ENCODE data around the gene SLC39A6. TPM values are rescaled to one million over a fixed set of nuclear protein-coding genes. Genes with fewer than 3 reads are reported as not detected.
"Not testable (repeated sequence)": the region's sequence is repeated elsewhere in the genome, so short reads cannot be mapped to it uniquely, and the experiment has no call there.

The SLC39A6 gene, protein sequence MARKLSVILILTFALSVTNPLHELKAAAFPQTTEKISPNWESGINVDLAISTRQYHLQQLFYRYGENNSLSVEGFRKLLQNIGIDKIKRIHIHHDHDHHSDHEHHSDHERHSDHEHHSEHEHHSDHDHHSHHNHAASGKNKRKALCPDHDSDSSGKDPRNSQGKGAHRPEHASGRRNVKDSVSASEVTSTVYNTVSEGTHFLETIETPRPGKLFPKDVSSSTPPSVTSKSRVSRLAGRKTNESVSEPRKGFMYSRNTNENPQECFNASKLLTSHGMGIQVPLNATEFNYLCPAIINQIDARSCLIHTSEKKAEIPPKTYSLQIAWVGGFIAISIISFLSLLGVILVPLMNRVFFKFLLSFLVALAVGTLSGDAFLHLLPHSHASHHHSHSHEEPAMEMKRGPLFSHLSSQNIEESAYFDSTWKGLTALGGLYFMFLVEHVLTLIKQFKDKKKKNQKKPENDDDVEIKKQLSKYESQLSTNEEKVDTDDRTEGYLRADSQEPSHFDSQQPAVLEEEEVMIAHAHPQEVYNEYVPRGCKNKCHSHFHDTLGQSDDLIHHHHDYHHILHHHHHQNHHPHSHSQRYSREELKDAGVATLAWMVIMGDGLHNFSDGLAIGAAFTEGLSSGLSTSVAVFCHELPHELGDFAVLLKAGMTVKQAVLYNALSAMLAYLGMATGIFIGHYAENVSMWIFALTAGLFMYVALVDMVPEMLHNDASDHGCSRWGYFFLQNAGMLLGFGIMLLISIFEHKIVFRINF
- 26.8 TPM for polyA plus RNA-seq (2012; ENCODE audit: missing spikeins)

DNA sequence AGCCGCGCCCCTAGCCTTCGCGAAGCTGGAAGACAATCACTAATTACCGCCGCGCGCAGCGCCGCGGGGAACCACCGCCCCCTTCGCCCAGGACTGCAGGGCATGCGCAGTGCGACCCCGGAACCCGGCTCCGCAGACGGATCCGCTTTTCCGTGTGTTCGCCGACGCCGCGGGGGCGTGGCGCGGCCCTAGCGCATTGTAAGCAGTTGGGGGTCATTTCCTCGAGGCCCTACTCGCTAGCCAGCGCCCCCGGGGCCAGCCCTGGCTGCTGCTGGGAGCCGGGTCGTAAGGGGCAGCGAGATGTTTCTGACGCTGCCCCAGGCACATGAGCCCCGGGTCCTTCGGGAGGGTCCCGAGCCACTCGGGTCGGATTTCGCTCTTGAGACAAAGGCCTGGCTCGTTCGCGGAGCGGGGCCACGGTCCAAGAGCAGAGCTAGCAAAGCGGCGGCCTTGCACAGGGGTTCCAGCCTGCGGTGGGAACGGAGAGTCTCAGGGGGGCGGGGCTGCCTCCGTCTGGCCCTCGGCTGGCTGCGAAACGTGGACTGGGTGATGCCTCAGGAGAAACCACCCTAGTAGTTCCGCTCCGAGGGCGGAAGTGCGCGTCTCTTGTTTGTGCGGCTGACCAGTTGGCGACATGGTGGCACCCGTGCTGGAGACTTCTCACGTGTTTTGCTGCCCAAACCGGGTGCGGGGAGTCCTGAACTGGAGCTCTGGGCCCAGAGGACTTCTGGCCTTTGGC lies at the start of gene SLC39A6, which contains the start of gene ELP2:
TSS of gene SLC39A6 (minus strand) at position 41 of the 739 bp plus-strand sequence. CDS start 2,333 bp downstream, outside the sequence.
TSS of gene ELP2 (plus strand) at position 600 of the 739 bp plus-strand sequence. CDS start at position 635, 35 bp downstream.
- DNase-seq (ENCODE audit: insufficient read length) (peak; percentile 84), FAIRE-seq (peak; percentile 92)
- TF ChIP-seq POLR2AphosphoS5 (IDR thresholded peaks at IDR 0.05; ENCODE audit: low read depth, low read length) (peak; percentile 82), TAF1 (IDR thresholded peaks at IDR 0.05; ENCODE audit: borderline replicate concordance, low read depth, low read length) (peak; percentile 57), POLR2A (IDR thresholded peaks at IDR 0.05; ENCODE audit: low read depth, low read length) (peak; percentile 79)

DNA sequence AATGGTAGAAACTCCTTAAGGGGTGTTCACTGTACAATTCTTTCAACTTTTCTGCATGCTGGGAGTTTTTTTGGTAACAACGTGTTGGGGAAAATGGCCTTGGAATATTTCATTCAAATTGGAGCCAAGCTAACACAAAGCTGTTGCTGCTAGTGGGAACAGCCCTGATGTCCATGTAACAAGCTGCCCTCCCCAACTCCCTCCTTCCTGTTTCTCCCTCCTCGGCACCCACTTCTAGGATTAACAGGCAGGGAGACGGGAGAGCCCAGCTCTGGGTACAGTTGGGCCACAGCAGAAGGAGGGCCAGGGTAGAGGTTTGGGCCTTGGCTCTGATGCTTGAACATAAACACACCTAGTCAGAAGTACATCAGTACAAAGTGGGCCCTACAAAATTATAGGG lies 48.8 kb upstream of the SLC39A6 start:
- TF ChIP-seq POLR2AphosphoS5 (IDR thresholded peaks at IDR 0.05; ENCODE audit: low read depth, low read length) (no peak), POLR2A (IDR thresholded peaks at IDR 0.05; ENCODE audit: low read depth, low read length) (no peak), TAF1 (IDR thresholded peaks at IDR 0.05; ENCODE audit: borderline replicate concordance, low read depth, low read length) (no peak)
- FAIRE-seq (no peak), DNase-seq (ENCODE audit: insufficient read length) (no peak)

DNA sequence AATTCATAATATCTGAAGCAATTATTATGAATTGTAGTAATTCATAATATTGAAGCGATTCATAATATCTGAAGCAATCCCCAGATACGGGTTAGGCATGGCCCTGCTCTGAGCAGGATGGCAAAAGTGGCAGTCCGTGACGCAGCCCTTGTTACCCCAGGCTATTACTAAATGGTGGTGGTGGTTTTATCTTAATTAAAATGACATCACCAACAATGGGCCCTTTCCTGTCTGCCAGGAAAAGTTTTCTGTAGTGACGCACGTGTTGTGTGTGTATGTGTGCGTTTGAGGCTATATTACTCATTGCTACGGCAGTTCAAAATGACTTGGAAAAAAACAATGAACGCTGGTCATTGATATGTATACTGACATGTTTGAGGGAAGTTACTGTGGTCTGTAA lies 47.6 kb upstream of the SLC39A6 start:
- TF ChIP-seq TAF1 (IDR thresholded peaks at IDR 0.05; ENCODE audit: borderline replicate concordance, low read depth, low read length): no peak
- no peak for TF ChIP-seq POLR2AphosphoS5 (IDR thresholded peaks at IDR 0.05; ENCODE audit: low read depth, low read length)
- no peak for TF ChIP-seq POLR2A (IDR thresholded peaks at IDR 0.05; ENCODE audit: low read depth, low read length)
- FAIRE-seq (no peak), DNase-seq (ENCODE audit: insufficient read length) (no peak)

DNA sequence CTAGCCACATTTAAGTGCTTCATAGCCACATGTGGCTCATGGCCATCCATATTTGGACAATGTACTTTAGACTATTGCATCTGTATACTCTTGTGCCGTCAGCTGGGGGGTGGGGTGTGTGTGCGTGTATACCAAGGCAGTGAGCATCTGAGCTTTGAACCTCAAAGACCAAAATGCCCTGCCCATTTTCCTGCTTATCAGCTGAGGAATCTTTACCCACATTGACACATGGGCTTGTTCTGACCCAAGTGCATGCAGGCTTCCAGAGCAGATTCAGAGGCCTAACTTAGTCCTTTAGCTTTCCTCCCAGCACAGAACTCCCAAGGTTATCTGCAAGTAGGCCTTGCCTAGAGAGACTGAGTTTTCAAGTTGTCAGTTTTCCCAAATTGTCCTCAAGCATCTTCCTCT lies 47.0 kb upstream of the SLC39A6 start:
- DNase-seq (ENCODE audit: insufficient read length) (no peak), FAIRE-seq (no peak)
- TF ChIP-seq POLR2AphosphoS5 (IDR thresholded peaks at IDR 0.05; ENCODE audit: low read depth, low read length): no peak
- TF ChIP-seq TAF1 (IDR thresholded peaks at IDR 0.05; ENCODE audit: borderline replicate concordance, low read depth, low read length): no peak
- no peak for TF ChIP-seq POLR2A (IDR thresholded peaks at IDR 0.05; ENCODE audit: low read depth, low read length)

DNA sequence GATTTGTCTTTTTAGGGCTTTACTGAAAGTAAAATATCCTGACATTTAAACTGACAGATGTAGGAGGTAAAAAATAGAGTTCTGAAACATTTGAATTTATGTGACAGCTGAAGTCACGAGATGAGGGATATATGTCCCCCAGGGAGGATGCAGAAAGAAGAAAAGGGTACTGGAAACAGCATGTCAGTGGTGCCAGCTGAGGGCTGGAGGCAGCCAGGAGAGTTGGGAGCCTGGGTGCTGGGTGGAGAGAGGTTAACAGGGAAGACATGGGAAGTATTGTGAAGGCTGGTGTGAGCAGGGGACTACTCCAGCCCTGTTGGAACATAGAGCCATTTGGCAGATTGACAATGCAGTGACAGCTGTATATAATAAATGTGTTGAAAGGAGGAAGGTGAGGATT lies 46.3 kb upstream of the SLC39A6 start:
- no peak for FAIRE-seq
- TF ChIP-seq POLR2A (IDR thresholded peaks at IDR 0.05; ENCODE audit: low read depth, low read length): no peak
- no peak for TF ChIP-seq POLR2AphosphoS5 (IDR thresholded peaks at IDR 0.05; ENCODE audit: low read depth, low read length)
- no peak for TF ChIP-seq TAF1 (IDR thresholded peaks at IDR 0.05; ENCODE audit: borderline replicate concordance, low read depth, low read length)
- DNase-seq (ENCODE audit: insufficient read length): no peak

DNA sequence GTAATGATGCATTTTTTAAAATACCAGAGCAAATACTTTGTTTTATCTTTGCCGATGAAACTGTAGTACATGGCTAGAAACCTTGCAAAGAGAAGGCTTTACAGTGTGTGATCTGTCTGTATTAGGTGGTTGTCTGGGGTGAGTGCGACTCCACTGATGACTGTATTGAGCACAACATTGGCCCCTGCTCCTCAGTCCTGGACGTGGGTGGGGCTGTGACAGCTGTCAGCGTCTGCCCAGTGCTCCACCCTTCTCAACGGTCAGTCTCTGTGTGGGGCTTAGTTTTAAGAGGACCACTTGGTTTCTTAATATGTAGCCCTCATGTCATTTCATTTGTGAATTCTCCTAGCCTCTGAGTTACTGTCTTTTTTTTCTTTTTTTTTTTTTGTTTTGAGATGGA lies 40.8 kb upstream of the SLC39A6 start:
- TF ChIP-seq POLR2A (IDR thresholded peaks at IDR 0.05; ENCODE audit: low read depth, low read length) (no peak), POLR2AphosphoS5 (IDR thresholded peaks at IDR 0.05; ENCODE audit: low read depth, low read length) (no peak), TAF1 (IDR thresholded peaks at IDR 0.05; ENCODE audit: borderline replicate concordance, low read depth, low read length) (no peak)
- no peak for FAIRE-seq
- DNase-seq (ENCODE audit: insufficient read length): no peak

DNA sequence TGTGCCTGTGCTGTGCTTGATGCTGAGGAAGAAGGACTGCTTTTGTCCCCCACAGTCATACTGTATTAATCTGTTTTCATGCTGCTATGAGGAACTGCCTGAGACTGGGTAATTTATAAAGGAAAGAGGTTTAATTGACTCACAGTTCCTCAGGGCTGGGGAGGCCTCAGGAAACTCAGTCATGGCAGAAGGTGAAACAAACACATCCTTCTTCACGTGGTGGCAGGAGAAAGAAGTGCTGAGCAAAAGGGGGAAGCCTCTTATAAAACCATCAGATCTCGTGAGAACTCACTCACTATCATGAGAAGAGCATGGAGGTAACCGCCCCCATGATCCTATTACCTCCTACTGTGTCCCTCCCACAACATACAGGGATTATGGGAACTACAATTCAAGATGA lies 39.2 kb upstream of the SLC39A6 start:
- FAIRE-seq; DNase-seq (ENCODE audit: insufficient read length): not testable (repeated sequence)

DNA sequence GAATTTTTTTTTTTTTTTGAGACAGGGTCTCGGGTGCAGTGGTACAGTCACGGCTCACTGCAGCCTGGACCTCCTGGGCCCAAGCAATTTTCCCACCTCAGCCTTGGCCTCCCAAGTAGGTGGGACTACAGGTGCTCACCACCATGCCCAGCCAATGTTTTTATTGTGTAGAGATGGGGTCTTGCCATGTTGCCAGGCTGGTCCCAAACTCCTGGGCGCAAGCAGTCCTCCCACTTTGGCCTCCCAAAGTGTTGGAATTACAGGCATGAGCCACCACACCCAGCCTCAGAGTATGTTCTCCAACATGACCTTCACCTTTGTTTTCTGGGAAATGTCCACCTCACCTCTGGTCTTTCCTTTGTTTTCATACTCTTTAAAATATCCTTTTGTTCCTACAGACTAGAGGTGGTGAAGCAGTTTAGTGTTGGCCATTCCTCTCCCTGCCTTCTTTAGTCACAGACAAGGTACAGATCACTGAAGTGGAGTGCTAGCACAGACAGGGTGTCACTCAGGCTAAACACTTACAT lies 38.6 kb upstream of the SLC39A6 start:
- no peak for TF ChIP-seq TAF1 (IDR thresholded peaks at IDR 0.05; ENCODE audit: borderline replicate concordance, low read depth, low read length)
- no peak for TF ChIP-seq POLR2A (IDR thresholded peaks at IDR 0.05; ENCODE audit: low read depth, low read length)
- TF ChIP-seq POLR2AphosphoS5 (IDR thresholded peaks at IDR 0.05; ENCODE audit: low read depth, low read length): no peak
- DNase-seq (ENCODE audit: insufficient read length): no peak
- FAIRE-seq: no peak

DNA sequence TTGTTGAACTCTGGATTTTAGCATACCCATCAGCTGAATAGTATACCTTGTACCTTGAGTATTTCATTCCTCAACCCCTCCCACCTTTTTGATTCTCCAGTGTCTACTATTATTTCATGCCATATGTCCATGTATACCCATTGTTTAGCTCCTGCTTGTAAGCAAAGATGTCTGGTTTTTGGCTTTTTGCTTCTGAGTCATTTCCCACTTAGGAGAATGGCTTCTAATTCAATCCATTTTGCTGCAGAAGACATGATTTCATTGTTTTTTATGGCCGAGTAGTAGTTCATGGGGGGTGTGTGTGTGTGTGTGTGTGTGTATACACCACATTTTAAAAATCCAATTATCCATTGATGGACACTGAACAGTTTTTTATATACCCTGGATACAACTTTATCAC lies 33.8 kb upstream of the SLC39A6 start:
- TF ChIP-seq POLR2A (IDR thresholded peaks at IDR 0.05; ENCODE audit: low read depth, low read length) (no peak), POLR2AphosphoS5 (IDR thresholded peaks at IDR 0.05; ENCODE audit: low read depth, low read length) (no peak), TAF1 (IDR thresholded peaks at IDR 0.05; ENCODE audit: borderline replicate concordance, low read depth, low read length) (no peak)
- FAIRE-seq (no peak), DNase-seq (ENCODE audit: insufficient read length) (no peak)

DNA sequence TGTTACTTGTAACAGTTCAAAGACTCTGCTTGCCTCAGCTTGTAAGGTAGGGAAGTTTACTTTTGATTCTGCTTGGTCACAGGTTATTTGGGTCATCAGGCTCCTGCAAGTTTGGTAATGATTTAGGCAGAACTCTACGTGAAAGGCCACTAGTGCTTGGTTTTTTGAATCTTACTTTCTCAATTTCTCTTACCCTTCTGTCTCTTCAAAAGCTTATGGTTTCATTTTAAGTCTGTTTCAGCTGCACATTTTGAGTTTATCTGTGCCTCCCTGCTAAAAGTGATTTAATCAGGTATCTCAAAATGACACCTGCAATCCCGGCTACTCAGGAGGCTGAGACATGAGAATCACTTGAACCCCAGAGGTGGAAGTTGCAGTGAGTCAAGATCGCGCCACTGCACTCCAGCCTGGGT lies 31.8 kb upstream of the SLC39A6 start:
- DNase-seq (ENCODE audit: insufficient read length): no peak
- TF ChIP-seq TAF1 (IDR thresholded peaks at IDR 0.05; ENCODE audit: borderline replicate concordance, low read depth, low read length): no peak
- no peak for TF ChIP-seq POLR2A (IDR thresholded peaks at IDR 0.05; ENCODE audit: low read depth, low read length)
- no peak for TF ChIP-seq POLR2AphosphoS5 (IDR thresholded peaks at IDR 0.05; ENCODE audit: low read depth, low read length)
- FAIRE-seq: no peak

DNA sequence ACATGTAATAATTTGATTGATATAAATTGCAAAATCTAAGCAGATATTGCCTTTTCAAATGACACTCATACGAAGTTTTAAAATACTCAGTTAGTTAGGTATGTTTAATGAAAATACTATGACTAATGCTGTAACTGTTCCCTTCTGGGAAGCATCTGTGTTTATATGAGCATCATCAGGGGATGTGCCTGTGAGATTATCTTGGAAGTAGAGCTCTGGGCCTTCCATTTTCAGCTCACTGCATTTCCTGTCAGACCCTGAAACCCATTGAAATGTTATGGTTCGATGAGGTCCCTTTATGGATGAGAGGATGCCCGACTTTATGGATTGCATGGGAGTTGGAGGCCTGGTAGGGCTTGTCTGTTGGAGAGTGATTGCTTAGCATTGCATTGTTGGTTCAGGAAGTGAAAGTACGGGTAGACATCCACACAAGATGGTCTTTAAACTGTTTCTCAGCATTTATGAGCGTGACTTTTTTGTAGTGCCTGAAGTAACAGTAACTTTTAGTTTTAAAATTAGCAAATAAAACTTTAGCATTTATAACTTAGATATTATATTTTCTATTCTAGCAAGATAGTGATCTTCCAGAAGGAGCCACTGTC lies 29.2 kb upstream of the SLC39A6 start:
- TF ChIP-seq POLR2AphosphoS5 (IDR thresholded peaks at IDR 0.05; ENCODE audit: low read depth, low read length) (no peak), TAF1 (IDR thresholded peaks at IDR 0.05; ENCODE audit: borderline replicate concordance, low read depth, low read length) (no peak)
- FAIRE-seq: no peak
- no peak for DNase-seq (ENCODE audit: insufficient read length)

Measured in GM12892 (cell line).